ENCODE data around the gene UBE2O. TPM values are rescaled to one million over a fixed set of nuclear protein-coding genes. Genes with fewer than 3 reads are reported as not detected.

Gene UBE2O
- total RNA-seq, 1 donor from 2014 or later: 19.3 TPM

DNA sequence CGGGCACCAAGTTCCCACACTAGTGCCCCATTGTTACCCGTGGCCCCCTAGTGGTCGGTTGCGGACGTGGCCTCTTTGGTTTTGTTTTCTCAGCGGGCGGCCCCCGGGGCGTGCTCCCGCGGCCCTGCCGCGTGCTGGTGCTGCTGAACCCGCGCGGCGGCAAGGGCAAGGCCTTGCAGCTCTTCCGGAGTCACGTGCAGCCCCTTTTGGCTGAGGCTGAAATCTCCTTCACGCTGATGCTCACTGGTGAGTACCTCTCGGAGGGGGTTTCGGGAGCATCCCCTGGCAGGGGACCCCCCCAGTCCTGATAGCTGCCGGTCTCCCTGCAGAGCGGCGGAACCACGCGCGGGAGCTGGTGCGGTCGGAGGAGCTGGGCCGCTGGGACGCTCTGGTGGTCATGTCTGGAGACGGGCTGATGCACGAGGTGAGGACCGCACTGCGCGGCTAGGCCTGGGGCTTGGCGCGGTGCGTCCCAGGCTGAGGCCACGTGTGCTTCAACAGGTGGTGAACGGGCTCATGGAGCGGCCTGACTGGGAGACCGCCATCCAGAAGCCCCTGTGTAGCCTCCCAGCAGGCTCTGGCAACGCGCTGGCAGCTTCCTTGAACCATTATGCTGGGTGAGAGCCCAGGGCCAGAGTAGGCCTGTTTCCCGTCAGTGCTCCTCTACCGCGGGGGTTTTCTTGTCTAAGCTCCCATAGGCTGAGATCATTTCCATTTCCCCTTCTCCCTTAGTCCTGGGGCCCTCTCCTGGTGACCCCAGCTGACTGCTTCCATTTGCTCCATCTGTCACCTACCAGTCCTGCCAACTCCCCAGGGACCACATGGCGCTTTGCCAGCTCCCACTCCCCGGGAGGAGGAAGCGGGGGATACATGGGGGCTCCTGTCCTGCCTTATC, 66.8 kb downstream of the UBE2O start:
- Histone ChIP-seq H3K4me1 (peaks cover 33% of the 10 kb centered on the region), H3K27me3 (no peaks in the 10 kb centered on the region), H3K36me3 (peaks cover 6% of the 10 kb centered on the region), H3K4me3 (peak overlapping the region; percentile 68), H3K27ac (no peak overlapping the region), H3K9me3 (no peaks in the 10 kb centered on the region)
- ATAC-seq: peak; percentile 68
- TF ChIP-seq, protein P1, sequence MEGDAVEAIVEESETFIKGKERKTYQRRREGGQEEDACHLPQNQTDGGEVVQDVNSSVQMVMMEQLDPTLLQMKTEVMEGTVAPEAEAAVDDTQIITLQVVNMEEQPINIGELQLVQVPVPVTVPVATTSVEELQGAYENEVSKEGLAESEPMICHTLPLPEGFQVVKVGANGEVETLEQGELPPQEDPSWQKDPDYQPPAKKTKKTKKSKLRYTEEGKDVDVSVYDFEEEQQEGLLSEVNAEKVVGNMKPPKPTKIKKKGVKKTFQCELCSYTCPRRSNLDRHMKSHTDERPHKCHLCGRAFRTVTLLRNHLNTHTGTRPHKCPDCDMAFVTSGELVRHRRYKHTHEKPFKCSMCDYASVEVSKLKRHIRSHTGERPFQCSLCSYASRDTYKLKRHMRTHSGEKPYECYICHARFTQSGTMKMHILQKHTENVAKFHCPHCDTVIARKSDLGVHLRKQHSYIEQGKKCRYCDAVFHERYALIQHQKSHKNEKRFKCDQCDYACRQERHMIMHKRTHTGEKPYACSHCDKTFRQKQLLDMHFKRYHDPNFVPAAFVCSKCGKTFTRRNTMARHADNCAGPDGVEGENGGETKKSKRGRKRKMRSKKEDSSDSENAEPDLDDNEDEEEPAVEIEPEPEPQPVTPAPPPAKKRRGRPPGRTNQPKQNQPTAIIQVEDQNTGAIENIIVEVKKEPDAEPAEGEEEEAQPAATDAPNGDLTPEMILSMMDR (IDR thresholded peaks at IDR 0.05): peak; percentile 86
- intact Hi-C loops (cut with DNase I): no loop called here
- DNase-seq: peak; percentile 90

DNA sequence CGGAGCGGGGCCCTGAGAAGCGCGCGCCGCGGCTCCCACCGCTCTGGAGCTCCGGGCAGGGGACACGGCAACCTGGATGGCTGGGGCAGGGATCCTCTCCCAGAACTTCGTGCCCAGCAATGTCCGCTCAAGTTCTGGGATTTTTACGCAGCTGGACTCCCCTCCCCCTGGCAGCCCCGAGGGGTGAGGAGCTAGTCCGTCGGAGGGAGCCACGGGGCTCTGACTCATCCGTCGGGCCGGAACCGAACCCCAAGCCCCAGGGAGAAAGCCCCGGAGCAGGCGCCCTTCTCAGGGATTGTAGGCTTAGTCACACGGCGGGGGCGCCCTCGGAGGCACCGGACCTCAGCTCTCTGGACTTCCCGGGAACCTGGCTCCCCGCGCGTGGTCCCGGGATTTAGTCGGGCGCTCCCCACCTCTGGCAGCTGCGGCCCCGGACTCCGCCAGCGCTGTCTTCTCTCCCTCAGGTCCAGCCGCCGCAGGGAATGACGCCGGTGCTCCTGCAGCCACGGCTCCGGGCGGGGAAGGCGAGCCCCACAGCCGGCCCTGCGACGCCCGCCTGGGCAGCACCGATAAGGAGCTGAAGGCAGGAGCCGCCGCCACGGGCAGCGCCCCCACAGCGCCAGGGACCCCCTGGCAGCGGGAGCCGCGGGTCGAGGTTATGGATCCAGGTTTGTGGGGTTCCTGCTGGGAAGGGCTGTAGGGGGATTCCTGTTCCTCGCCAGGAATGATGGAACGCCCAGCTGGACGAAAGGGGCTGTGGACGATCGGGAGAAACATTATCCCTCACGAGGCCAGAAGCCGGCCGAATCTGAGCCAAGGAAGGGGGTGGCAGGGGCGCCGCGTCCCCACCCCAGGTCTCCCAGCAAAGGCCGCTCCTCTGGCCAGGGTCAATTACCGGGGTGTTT, 67.7 kb downstream of the UBE2O start:
- Histone ChIP-seq H3K4me3 (peak overlapping the region; percentile 68), H3K27ac (peak overlapping the region; percentile 65), H3K4me1 (peaks cover 33% of the 10 kb centered on the region), H3K9me3 (no peaks in the 10 kb centered on the region), H3K27me3 (no peaks in the 10 kb centered on the region), H3K36me3 (no peaks in the 10 kb centered on the region)
- TF ChIP-seq, protein P1 (IDR thresholded peaks at IDR 0.05): no peak
- peak; percentile 3 for ATAC-seq
- intact Hi-C loops (cut with DNase I): no loop called here
- DNase-seq: peak; percentile 74

DNA sequence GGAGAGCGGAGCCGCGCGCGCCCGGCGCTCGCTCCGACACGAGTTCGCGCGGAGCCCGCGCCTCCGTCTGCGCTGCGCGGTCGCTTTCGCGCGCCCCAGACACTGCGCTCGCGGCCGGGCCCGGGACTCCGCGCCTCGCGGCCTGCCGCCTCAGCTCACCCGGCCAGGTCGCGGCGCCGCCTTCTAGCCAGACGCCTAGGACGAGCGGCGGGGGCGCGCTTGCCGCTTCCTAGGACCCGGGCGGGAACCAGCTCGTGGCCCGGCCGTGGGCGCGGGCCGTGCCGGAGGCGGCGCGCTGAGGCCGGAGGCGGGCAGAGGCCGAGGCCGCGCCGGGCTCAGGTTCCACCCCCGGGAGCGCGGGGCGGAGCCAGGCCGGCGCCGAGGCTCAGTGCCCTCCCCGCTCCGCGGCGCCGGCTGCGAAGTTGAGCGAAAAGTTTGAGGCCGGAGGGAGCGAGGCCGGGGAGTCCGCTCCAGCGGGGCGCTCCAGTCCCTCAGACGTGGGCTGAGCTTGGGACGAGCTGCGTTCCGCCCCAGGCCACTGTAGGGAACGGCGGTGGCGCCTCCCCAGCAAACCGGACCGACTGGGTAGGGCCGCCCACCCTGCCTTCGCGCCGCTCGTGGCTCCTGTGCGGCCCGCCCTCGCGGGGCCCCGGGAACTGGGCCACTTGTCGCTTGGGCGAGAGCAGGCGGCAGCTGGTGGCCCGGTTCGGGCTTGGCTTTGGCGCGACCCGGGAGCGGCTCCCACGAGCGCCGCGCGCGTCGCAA, 68.5 kb downstream of the UBE2O start, which contains the start of gene SPHK1:
TSS of gene SPHK1 (plus strand) at position 388 of the 765 bp plus-strand sequence. CDS start 1,036 bp downstream, outside the sequence.
- peaks cover 33% of the 10 kb centered on the region for H3K4me1 ChIP-seq
- TF ChIP-seq, protein P1 (IDR thresholded peaks at IDR 0.05): no peak
- peak within 1 kb of the TSS; percentile 68 for H3K4me3 ChIP-seq
- H3K27ac ChIP-seq: peak within 1 kb of the TSS; percentile 77
- intact Hi-C loops (cut with DNase I): no loop called here
- ATAC-seq (peak; percentile 88), DNase-seq (peak; percentile 88)
- H3K36me3 ChIP-seq: no peaks in the 10 kb centered on the region
- H3K9me3 ChIP-seq: no peaks in the 10 kb centered on the region
- H3K27me3 ChIP-seq: no peaks in the 10 kb centered on the region

DNA sequence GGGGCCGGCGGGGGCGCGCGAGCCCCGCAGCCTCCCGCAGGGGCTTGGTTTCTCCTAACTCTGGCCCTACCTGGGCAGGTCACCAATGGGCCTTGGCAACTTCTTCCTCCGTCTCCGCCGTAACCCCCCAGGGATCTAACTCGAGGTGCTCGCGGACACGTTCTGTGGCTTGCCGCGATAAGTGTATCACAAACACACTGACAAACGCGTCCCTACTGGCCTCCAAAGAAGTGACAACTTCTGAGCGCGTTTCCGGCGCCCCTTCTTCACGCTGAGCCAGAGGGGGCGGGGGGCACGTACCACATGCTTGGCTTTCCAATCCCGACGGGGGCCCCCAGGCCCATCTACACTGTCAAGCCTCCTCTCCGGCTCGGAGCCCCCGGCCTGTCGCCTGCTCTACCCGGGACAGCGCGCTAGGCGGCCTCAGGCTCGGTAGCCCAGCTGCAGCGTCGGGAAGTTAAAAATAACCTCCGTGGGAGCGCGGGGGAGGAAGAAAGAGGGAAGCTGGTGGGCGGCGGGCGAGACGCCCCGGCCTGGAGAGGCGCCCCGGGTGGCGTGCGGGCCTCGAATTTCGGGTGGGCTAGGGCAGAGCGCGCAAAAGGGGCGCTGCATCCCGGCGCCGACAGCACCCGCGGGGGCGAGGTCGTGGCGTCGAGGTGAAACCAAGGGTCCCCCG, 69.3 kb downstream of the UBE2O start:
- Histone ChIP-seq H3K36me3 (no peaks in the 10 kb centered on the region), H3K9me3 (no peaks in the 10 kb centered on the region), H3K4me3 (peak overlapping the region; percentile 68), H3K4me1 (peaks cover 33% of the 10 kb centered on the region), H3K27me3 (no peaks in the 10 kb centered on the region), H3K27ac (peak overlapping the region; percentile 77)
- DNase-seq (peak; percentile 78), ATAC-seq (peak; percentile 26)
- intact Hi-C loops (cut with DNase I): no loop called here
- TF ChIP-seq, protein P1 (IDR thresholded peaks at IDR 0.05): peak; percentile 36
